Right cardiac atrium (tissue), 5 donors: ENCODE data around the gene DGCR2. TPM values are rescaled to one million over a fixed set of nuclear protein-coding genes. Genes with fewer than 3 reads are reported as not detected.
A peak's percentile ranks its signal among the peaks of the same experiment; 100 is the strongest.

Experiments used
- ATAC-seq, 2 donors: fragments of 200-7000 bp; cut with Tn5 transposase; one replicate each; pipeline versions ENCODE4 v1.8.0 to v1.9.1; 2020; ENCODE audit warnings: moderate library complexity in 2 of 2, mild to moderate bottlenecking in 1 of 2
- DNase-seq, 3 donors: peaks; one replicate each; pipeline ENCODE4 v3.0.0-alpha.2; 2020
- H3K27ac ChIP-seq: one replicate; pipeline ENCODE4 v1.5.1; 2013; ENCODE audit warnings: mild to moderate bottlenecking, low read length, control low read depth, moderate library complexity
- H3K27me3 ChIP-seq: one replicate; pipeline ENCODE4 v1.6.1; 2013; ENCODE audit not compliant: control insufficient read depth, insufficient read depth
- H3K4me1 ChIP-seq: one replicate; pipeline ENCODE4 v1.6.1; 2013; ENCODE audit warnings: low read length; ENCODE audit not compliant: control insufficient read depth, insufficient read depth
- H3K4me3 ChIP-seq: one replicate; pipeline ENCODE4 v1.5.1; 2013; ENCODE audit warnings: low read length, control low read depth
- H3K9me3 ChIP-seq: one replicate; pipeline ENCODE4 v1.6.1; 2013; ENCODE audit warnings: low read length; ENCODE audit not compliant: control insufficient read depth
- WGBS: extraction: QIAGEN DNeasy Blood & Tissue Kit; methylation state at CpG from one replicate; pipeline ENCODE4 v1.1.7; 2013; 5-methylcytosine and 5-hydroxymethylcytosine counted together
- intact Hi-C, 4 donors: fragments of 100-400 bp; cut with DNase I; formaldehyde crosslinking; loops; one replicate each; pipeline versions ENCODE4 v1.11.0 to v1.14.0; 2022 to 2023
- polyA plus RNA-seq: library from polyadenylated mRNA; stranded (reverse); fragments of 200-250 nt; gene quantifications from one replicate; pipeline ENCODE4 v1.2.3, GENCODE V29; 2013
- total RNA-seq, 4 donors: library from RNA; stranded (reverse); fragmentation: NEBNext Ultra II Directional; extraction: Animal tissue kit (Norgen Biotek cat#: 25700); gene quantifications; one replicate each; pipeline ENCODE4 v1.2.1, GENCODE V29; 2021
- donor health status: healthy with polysubstance abuse.
- donor health status: DM: no; HTN: yes; CAD: no.
- donor health status: DM: no; HTN: no; CAD: no.
- donor health status: DM: no; HTN: yes; CAD: no; lungs with severe emphysema.
- donor health status: DM: yes; HTN: yes; CAD: no.

DGCR2 gene
- total and polyA plus RNA-seq, 5 donors, result 28.9 to 38.8 (median 34.9) TPM

- Histone ChIP-seq H3K27ac (no peak overlapping the region), H3K4me1 (no peaks in the 10 kb centered on the region), H3K9me3 (no peaks in the 10 kb centered on the region), H3K4me3 (no peak overlapping the region), H3K27me3 (no peaks in the 10 kb centered on the region)
- WGBS, result 88% methylated on average over 8 of the region's 8 CpGs
- DNase-seq, result no peak
- ATAC-seq, result no peak
- intact Hi-C loops, result no loop called here
These were observed 59.3 kb downstream of the DGCR2 start for GRCh38 chr22:19062943-19063308.

DNA sequence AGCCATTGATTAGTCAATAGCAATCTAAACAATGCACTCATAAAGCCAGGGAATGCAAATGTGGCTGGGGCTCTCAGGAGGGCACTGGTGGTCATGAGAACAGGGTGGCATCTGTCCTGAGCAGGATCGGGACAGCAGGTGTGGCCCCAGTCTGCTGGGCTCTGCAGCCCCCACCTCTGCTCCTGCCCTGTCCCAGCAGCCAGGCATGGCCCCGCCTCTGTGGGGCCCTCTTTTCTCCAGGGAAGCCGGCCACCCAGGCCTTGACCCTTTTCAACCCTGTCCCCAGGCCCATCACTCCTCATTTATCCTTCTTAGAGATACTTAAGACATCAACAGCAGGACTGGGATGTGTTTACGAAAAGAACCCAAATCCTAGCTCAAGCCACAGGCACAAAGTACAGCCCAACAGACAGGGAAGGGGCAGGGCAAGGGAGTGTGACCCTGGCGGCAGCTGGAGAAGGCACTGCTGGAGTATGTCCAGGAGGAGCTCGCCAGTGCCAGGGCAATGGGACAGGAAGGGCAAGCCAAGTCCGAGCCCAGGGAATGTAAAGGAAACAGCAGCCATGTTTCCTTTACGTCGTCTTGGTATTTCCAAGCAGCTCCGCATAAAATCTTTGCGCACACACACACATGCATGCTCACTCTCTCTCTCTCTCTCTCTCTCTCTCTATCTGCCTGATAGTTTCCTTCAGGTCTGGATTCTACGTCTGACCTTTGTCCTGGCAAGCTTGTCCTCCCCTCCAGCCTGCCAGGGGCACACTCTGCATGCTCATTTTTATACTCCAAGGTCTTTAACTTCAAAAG lies 59.9 kb downstream of the DGCR2 start:
- intact Hi-C loops, result no loop called here
- H3K4me3 ChIP-seq, result no peak overlapping the region
- H3K9me3 ChIP-seq, result no peaks in the 10 kb centered on the region
- WGBS, result 71% methylated on average over 12 of the region's 12 CpGs
- DNase-seq, result no peak
- ATAC-seq, result no peak
- no peaks in the 10 kb centered on the region for H3K27me3 ChIP-seq
- H3K27ac ChIP-seq, result no peak overlapping the region
- no peaks in the 10 kb centered on the region for H3K4me1 ChIP-seq

GRCh38 chr22:19061471-19062138 lies 60.6 kb downstream of the DGCR2 start:
- H3K9me3 ChIP-seq, result no peaks in the 10 kb centered on the region
- no peak for DNase-seq
- intact Hi-C loops, result no loop called here
- 91% methylated on average over 6 of the region's 6 CpGs for WGBS
- no peak for ATAC-seq
- no peaks in the 10 kb centered on the region for H3K27me3 ChIP-seq
- no peak overlapping the region for H3K27ac ChIP-seq
- no peaks in the 10 kb centered on the region for H3K4me1 ChIP-seq
- H3K4me3 ChIP-seq, result no peak overlapping the region

GRCh38 chr22:19060356-19061009 lies 61.7 kb downstream of the DGCR2 start:
- Histone ChIP-seq H3K4me3 (no peak overlapping the region), H3K9me3 (no peaks in the 10 kb centered on the region), H3K4me1 (no peaks in the 10 kb centered on the region), H3K27ac (no peak overlapping the region), H3K27me3 (no peaks in the 10 kb centered on the region)
- ATAC-seq (no peak), DNase-seq (no peak)
- WGBS, result 92% methylated on average over 15 of the region's 15 CpGs
- intact Hi-C loops, result no loop called here

DNA sequence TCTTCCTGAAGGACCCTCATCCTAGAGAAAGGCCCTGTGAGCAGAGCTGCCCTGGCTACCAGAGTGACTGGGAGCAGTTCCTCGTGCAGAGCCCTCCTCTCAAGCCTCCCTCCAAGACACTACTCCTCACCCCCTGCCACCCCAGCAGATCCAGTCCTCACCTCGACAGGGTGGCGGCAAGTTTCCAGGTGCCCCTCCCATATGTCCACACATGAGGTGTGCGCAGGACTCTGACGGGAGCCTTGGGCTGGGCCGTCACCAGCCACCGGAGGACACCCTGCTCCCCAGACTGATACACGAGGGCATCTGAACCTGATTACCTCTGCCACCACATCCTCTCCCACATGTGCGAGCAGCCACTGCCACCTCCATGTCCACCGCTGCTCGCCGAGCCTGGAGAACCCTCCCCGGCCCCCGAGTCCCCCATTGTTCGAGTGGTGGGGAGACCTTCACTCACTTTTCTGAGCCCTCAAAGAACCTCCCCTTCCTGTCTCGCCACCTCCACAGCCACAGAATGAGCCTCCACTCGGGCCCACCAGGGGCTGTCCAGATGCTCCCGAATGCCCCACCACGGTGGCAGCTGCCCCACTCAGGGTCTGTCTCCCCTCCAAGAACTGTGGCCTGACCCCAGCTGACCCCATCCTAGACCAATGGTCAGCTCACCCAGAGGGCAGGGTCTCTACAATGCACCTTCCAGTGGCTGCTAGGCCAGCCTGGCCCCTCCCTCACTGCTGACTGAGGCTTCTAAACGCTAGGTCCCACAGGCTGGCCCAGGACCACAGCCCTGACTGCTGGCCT lies 62.5 kb downstream of the DGCR2 start:
- Histone ChIP-seq H3K27ac (no peak overlapping the region), H3K27me3 (no peaks in the 10 kb centered on the region), H3K4me3 (no peak overlapping the region), H3K4me1 (no peaks in the 10 kb centered on the region), H3K9me3 (no peaks in the 10 kb centered on the region)
- intact Hi-C loops, result no loop called here
- DNase-seq, result no peak
- no peak for ATAC-seq
- 91% methylated on average over 20 of the region's 20 CpGs for WGBS

GRCh38 chr22:19058713-19059451 lies 63.3 kb downstream of the DGCR2 start:
- Histone ChIP-seq H3K4me3 (no peak overlapping the region), H3K4me1 (no peaks in the 10 kb centered on the region), H3K9me3 (no peaks in the 10 kb centered on the region), H3K27ac (no peak overlapping the region), H3K27me3 (no peaks in the 10 kb centered on the region)
- intact Hi-C loops, result no loop called here
- WGBS, result 89% methylated on average over 16 of the region's 16 CpGs
- no peak for DNase-seq
- no peak for ATAC-seq

DNA sequence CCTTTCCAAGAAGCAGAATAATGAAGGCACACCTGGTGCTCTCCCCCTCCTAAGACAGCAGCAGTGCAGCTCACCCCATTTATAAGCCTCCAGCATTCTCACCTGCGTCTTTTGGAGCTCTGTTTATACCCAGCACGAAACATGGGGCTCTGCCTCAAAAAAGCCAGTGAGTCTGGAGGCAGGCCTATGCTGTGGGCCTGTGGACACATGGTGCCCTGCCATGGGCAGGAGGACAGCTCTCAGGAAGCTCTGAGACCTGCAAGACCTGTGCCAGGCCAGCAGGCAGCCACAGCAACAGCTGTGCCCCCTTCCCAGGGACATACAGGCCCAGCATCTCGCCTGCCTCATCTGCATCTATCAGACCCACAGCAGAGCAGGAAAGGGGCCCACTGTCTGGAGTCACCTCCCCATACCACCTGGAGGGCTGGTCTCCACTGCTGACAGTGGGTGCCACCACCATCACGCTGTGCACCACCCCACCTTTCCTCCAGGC lies 64.2 kb downstream of the DGCR2 start:
- H3K27me3 ChIP-seq, result no peaks in the 10 kb centered on the region
- H3K27ac ChIP-seq, result no peak overlapping the region
- intact Hi-C loops, result no loop called here
- whole genome bisulfite sequencing, result 91% methylated on average over 4 of the region's 4 CpGs
- H3K9me3 ChIP-seq, result no peaks in the 10 kb centered on the region
- H3K4me3 ChIP-seq, result no peak overlapping the region
- DNase-seq, result no peak
- no peaks in the 10 kb centered on the region for H3K4me1 ChIP-seq
- ATAC-seq, result peak in 1 of 2 donors; percentile 10

DNA sequence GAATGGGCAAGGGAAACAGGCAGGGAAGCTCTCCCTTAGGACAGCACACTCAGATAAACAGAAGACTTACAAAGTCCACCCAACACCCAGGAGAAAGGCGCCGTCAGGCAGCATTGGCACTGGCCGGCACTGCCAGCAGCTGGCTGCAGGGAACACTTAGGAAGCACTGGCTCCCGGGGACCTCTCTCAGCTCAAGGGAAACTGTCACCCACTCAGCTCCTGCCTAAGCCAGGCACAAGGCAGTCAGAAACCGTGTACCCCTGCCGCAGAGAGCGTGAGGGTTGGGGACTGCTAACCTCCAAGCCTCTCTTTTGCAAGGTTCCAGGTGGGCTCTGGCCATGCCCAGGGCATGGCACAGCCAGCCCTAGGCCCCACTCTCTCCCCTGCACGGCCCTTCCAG lies 64.7 kb downstream of the DGCR2 start:
- no peaks in the 10 kb centered on the region for H3K4me1 ChIP-seq
- no peak overlapping the region for H3K4me3 ChIP-seq
- H3K9me3 ChIP-seq, result no peaks in the 10 kb centered on the region
- no peaks in the 10 kb centered on the region for H3K27me3 ChIP-seq
- 86% methylated on average over 8 of the region's 8 CpGs for whole genome bisulfite sequencing
- H3K27ac ChIP-seq, result no peak overlapping the region
- ATAC-seq, result no peak
- no peak for DNase-seq
- intact Hi-C loops, result no loop called here

DNA sequence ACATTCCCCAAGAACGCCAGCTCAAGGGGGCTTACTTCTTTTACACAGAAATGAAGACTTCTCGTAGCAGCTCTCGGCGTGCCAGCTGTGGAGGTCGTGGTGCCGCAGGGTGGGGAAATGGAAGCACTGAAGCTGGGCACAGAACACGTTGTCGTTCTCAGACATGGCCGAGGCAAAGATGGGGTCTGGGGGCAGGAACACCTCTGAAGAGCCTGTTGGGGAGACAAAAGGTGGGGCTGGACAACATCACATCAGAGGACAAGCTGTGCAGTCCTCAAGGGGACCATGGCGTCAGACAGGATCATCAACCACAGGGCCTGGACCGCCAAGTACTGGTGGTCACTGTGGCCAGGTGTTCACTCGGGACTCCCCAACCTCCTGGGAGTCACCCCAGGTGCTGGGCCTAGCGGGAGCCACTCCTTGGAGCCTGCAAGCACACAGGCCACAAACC lies 65.2 kb downstream of the DGCR2 start:
- 90% methylated on average over 13 of the region's 13 CpGs for WGBS
- DNase-seq (no peak), ATAC-seq (no peak)
- no peak overlapping the region for H3K4me3 ChIP-seq
- no peak overlapping the region for H3K27ac ChIP-seq
- intact Hi-C loops, result no loop called here
- H3K4me1 ChIP-seq, result no peaks in the 10 kb centered on the region
- no peaks in the 10 kb centered on the region for H3K27me3 ChIP-seq
- H3K9me3 ChIP-seq, result no peaks in the 10 kb centered on the region

GRCh38 chr22:19055801-19056200 lies 66.4 kb downstream of the DGCR2 start:
- DNase-seq (no peak), ATAC-seq (no peak)
- H3K4me3 ChIP-seq, result no peak overlapping the region
- no peaks in the 10 kb centered on the region for H3K4me1 ChIP-seq
- no peak overlapping the region for H3K27ac ChIP-seq
- H3K9me3 ChIP-seq, result no peaks in the 10 kb centered on the region
- 94% methylated on average over 17 of the region's 17 CpGs for WGBS
- no peaks in the 10 kb centered on the region for H3K27me3 ChIP-seq
- intact Hi-C loops, result no loop called here
